HEK293 (cell line): ENCODE results near the gene SLC6A3.
"Not testable (repeated sequence)": the region's sequence is repeated elsewhere in the genome, so short reads cannot be mapped to it uniquely, and the experiment has no call there.

Source experiments
- CTCF ChIP-seq: fragments of 450-650 bp; formaldehyde crosslinking; IDR thresholded peaks from 2 replicates; pipeline ENCODE4 v1.5.1; 2016; ENCODE audit warnings: missing biosample characterization, missing genetic modification characterization
- KLF16 ChIP-seq: fragments of 450-650 bp; formaldehyde crosslinking; IDR thresholded peaks from 2 replicates; pipeline ENCODE4 v1.5.1; 2017; ENCODE audit warnings: missing biosample characterization, missing genetic modification characterization
- OSR2 ChIP-seq: fragments of 450-650 bp; formaldehyde crosslinking; IDR thresholded peaks from 2 replicates; pipeline ENCODE4 v1.5.1; 2016; ENCODE audit warnings: missing biosample characterization, missing genetic modification characterization
- SALL2 ChIP-seq: fragments of 450-650 bp; formaldehyde crosslinking; IDR thresholded peaks from 2 replicates; pipeline ENCODE4 v1.5.0; 2017; ENCODE audit warnings: missing biosample characterization, mild to moderate bottlenecking, missing genetic modification characterization, borderline replicate concordance
- TRIM28 ChIP-seq: IDR thresholded peaks from 2 replicates; pipeline ENCODE4 v1.6.1; 2011; ENCODE audit warnings: low read length, control low read depth, borderline replicate concordance
- ZBTB10 ChIP-seq: fragments of 450-650 bp; formaldehyde crosslinking; IDR thresholded peaks from 2 replicates; pipeline ENCODE4 v1.5.1; 2016; ENCODE audit warnings: missing biosample characterization, missing genetic modification characterization
- ZBTB11 ChIP-seq: fragments of 450-650 bp; formaldehyde crosslinking; conservative IDR thresholded peaks from 2 replicates; pipeline ENCODE4 v1.5.1; 2016; ENCODE audit warnings: low read depth, missing biosample characterization, missing genetic modification characterization
- ZBTB17 ChIP-seq: fragments of 450-650 bp; formaldehyde crosslinking; IDR thresholded peaks from 2 replicates; pipeline ENCODE4 v1.5.1; 2016; ENCODE audit warnings: missing biosample characterization, missing genetic modification characterization
- ZBTB48 ChIP-seq: fragments of 450-650 bp; formaldehyde crosslinking; IDR thresholded peaks from 2 replicates; pipeline ENCODE4 v1.5.1; 2016; ENCODE audit warnings: missing biosample characterization, missing genetic modification characterization
- ZFP37 ChIP-seq: fragments of 450-650 bp; formaldehyde crosslinking; IDR thresholded peaks from 2 replicates; pipeline ENCODE4 v1.5.1; 2016; ENCODE audit warnings: missing biosample characterization, missing genetic modification characterization
- ZNF510 ChIP-seq: fragments of 450-650 bp; formaldehyde crosslinking; IDR thresholded peaks from 2 replicates; pipeline ENCODE4 v1.5.1; 2018; ENCODE audit warnings: mild to moderate bottlenecking, missing genetic modification characterization, missing biosample characterization; ENCODE audit not compliant: insufficient replicate concordance
- ZNF623 ChIP-seq: fragments of 450-650 bp; formaldehyde crosslinking; IDR thresholded peaks from 2 replicates; pipeline ENCODE4 v1.5.1; 2016; ENCODE audit warnings: missing biosample characterization, missing genetic modification characterization
- TF ChIP-seq, protein P1 (sequence below): fragments of 450-650 bp; formaldehyde crosslinking; IDR thresholded peaks from 2 replicates; pipeline ENCODE4 v1.5.1; 2016; ENCODE audit warnings: missing biosample characterization, missing genetic modification characterization

- TF ChIP-seq CTCF; ZFP37; ZBTB17; ZBTB11 (tag by site-specific recombination); ZBTB10 (tag by site-specific recombination); ZNF623 (tag by site-specific recombination); ZNF510 (tag by site-specific recombination); TRIM28; KLF16 (tag by site-specific recombination); ZBTB48; OSR2; SALL2 (tag by site-specific recombination): not testable (repeated sequence)
- TF ChIP-seq, protein P1, sequence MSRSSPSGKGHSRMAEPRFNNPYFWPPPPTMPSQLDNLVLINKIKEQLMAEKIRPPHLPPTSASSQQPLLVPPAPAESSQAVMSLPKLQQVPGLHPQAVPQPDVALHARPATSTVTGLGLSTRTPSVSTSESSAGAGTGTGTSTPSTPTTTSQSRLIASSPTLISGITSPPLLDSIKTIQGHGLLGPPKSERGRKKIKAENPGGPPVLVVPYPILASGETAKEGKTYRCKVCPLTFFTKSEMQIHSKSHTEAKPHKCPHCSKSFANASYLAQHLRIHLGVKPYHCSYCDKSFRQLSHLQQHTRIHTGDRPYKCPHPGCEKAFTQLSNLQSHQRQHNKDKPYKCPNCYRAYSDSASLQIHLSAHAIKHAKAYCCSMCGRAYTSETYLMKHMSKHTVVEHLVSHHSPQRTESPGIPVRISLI (tag by site-specific recombination), result not testable (repeated sequence)
These were observed 84.9 kb downstream of the SLC6A3 start for GRCh38 chr5:1360367-1360766.
